ACHN (cell line): ENCODE measurements around the gene CDH22.

Experiments
- DNase-seq: peaks from one replicate; pipeline ENCODE4 v3.0.0-alpha.2; 2015
- in situ Hi-C: cut with HindIII; loops from 2 replicates; pipeline ENCODE4 v1.10.0; 2017; ENCODE audit warnings: low sequenced_read_pairs, low pct_ligation_motif_present, low pct_unique_long_range_greater_than_20kb

CDH22 gene

GRCh38 chr20:46306743-46307138, 1.6 kb downstream of the CDH22 start:
- in situ Hi-C loops: no loop called here
- DNase-seq: no peak

GRCh38 chr20:46305973-46306360, 2.3 kb downstream of the CDH22 start:
- in situ Hi-C loops: no loop called here
- DNase-seq: no peak

GRCh38 chr20:46305331-46305972, 2.8 kb downstream of the CDH22 start:
- DNase-seq: no peak
- in situ Hi-C loops: no loop called here

- no peak for DNase-seq
- in situ Hi-C loops: no loop called here
Observed at GRCh38 chr20:46304852-46305251, 3.4 kb downstream of the CDH22 start.

GRCh38 chr20:46304361-46304760, 3.9 kb downstream of the CDH22 start:
- DNase-seq: no peak
- in situ Hi-C loops: no loop called here

GRCh38 chr20:46303176-46303956, 4.9 kb downstream of the CDH22 start:
- DNase-seq: no peak
- in situ Hi-C loops: no loop called here

GRCh38 chr20:46302106-46302505, 6.2 kb downstream of the CDH22 start:
- no peak for DNase-seq
- in situ Hi-C loops: no loop called here

- no peak for DNase-seq
- in situ Hi-C loops: no loop called here
Observed at GRCh38 chr20:46300281-46300680, 8.0 kb downstream of the CDH22 start.

GRCh38 chr20:46299078-46299477, 9.2 kb downstream of the CDH22 start:
- DNase-seq: no peak
- in situ Hi-C loops: no loop called here

GRCh38 chr20:46298374-46298773, 9.9 kb downstream of the CDH22 start:
- in situ Hi-C loops: no loop called here
- no peak for DNase-seq

GRCh38 chr20:46296526-46297250, 11.6 kb downstream of the CDH22 start:
- in situ Hi-C loops: no loop called here
- no peak for DNase-seq

GRCh38 chr20:46293084-46293483, 15.2 kb downstream of the CDH22 start:
- DNase-seq: peak; percentile 64
- in situ Hi-C loops: no loop called here

GRCh38 chr20:46291401-46291800, 16.9 kb downstream of the CDH22 start:
- in situ Hi-C loops: no loop called here

GRCh38 chr20:46289432-46289831, 18.9 kb downstream of the CDH22 start:
- in situ Hi-C loops: no loop called here
- no peak for DNase-seq

More at GRCh38 chr20:46291401-46291800, 16.9 kb downstream of the CDH22 start:
- DNase-seq: no peak

- no peak for DNase-seq
- in situ Hi-C loops: no loop called here
Observed at GRCh38 chr20:46286977-46287376, 21.3 kb downstream of the CDH22 start.

- in situ Hi-C loops: no loop called here
- DNase-seq: no peak
Observed at GRCh38 chr20:46286382-46286781, 21.9 kb downstream of the CDH22 start.

GRCh38 chr20:46285740-46286139, 22.6 kb downstream of the CDH22 start:
- DNase-seq: no peak
- in situ Hi-C loops: no loop called here

- in situ Hi-C loops: no loop called here
- no peak for DNase-seq
Observed at GRCh38 chr20:46285072-46285471, 23.2 kb downstream of the CDH22 start.

- in situ Hi-C loops: no loop called here
- DNase-seq: no peak
Observed at GRCh38 chr20:46284040-46284427, 24.3 kb downstream of the CDH22 start.
